CD14-positive monocyte (primary cell): ENCODE data around the gene KLHL3. TPM values are rescaled to one million over a fixed set of nuclear protein-coding genes. Genes with fewer than 3 reads are reported as not detected.

Source experiments
- DNase-seq, 3 donors: peaks; one replicate each; pipeline ENCODE4 v3.0.0-alpha.2; 2011 to 2022
- H2AFZ ChIP-seq: 2 replicates; pipeline ENCODE4 v1.6.0; 2012; ENCODE audit warnings: mild to moderate bottlenecking, low read depth, low read length, inconsistent platforms; ENCODE audit not compliant: insufficient read depth, poor library complexity, severe bottlenecking
- H3K27ac ChIP-seq, 2 donors: 1 replicate in 1 of 2; 2 replicates in 1 of 2; pipeline ENCODE4 v1.5.1; 2012 to 2013; ENCODE audit warnings: low read length in 2 of 2, control low read depth in 1 of 2, inconsistent platforms in 1 of 2, low read depth in 1 of 2, mild to moderate bottlenecking in 1 of 2
- H3K27me3 ChIP-seq, 2 donors: one replicate each; pipeline versions ENCODE4 v1.6.0 to v1.6.1; 2011 to 2013; ENCODE audit warnings: low read length in 2 of 2; ENCODE audit not compliant: control insufficient read depth in 2 of 2, insufficient read depth in 2 of 2
- H3K36me3 ChIP-seq, 2 donors: replicated peaks in 1 of 2; 1 replicate in 1 of 2; 2 replicates in 1 of 2; pipeline versions ENCODE4 v1.5.1 to v1.6.1; 2012 to 2013; ENCODE audit warnings: low read length in 2 of 2, control low read depth in 1 of 2, inconsistent platforms in 1 of 2, mild to moderate bottlenecking in 1 of 2; ENCODE audit not compliant: insufficient read depth in 2 of 2, control insufficient read depth in 1 of 2
- H3K4me1 ChIP-seq, 2 donors: 1 replicate in 1 of 2; 2 replicates in 1 of 2; pipeline versions ENCODE4 v1.5.1 to v1.6.1; 2012 to 2013; ENCODE audit warnings: low read length in 2 of 2, control low read depth in 1 of 2, inconsistent platforms in 1 of 2, mild to moderate bottlenecking in 1 of 2, moderate library complexity in 1 of 2; ENCODE audit not compliant: insufficient read depth in 2 of 2, control insufficient read depth in 1 of 2
- H3K4me2 ChIP-seq: replicated peaks from 2 replicates; pipeline ENCODE3; 2012; ENCODE audit warnings: low read length, moderate library complexity, mild to moderate bottlenecking; ENCODE audit not compliant: poor library complexity, severe bottlenecking; ENCODE audit errors: extremely low read depth
- H3K4me3 ChIP-seq, 3 experiments: fragments of 200-600 bp in 1 of 3; sonication (generic) in 1 of 3; replicated peaks in 1 of 3; 1 replicate in 2 of 3; 2 replicates in 1 of 3; pipeline ENCODE4 v1.5.1; 2011 to 2013; ENCODE audit warnings: low read length in 3 of 3, mild to moderate bottlenecking in 3 of 3, control low read depth in 2 of 3, low read depth in 2 of 3, inconsistent platforms in 1 of 3, moderate library complexity in 1 of 3
- H3K79me2 ChIP-seq: 2 replicates; pipeline ENCODE4 v1.6.0; 2012; ENCODE audit warnings: mild to moderate bottlenecking, control low read depth, inconsistent platforms, low read length, moderate library complexity; ENCODE audit not compliant: insufficient read depth
- H3K9ac ChIP-seq: 2 replicates; pipeline ENCODE4 v1.6.0; 2017; ENCODE audit warnings: low read length, mild to moderate bottlenecking; ENCODE audit not compliant: insufficient read depth, poor library complexity, severe bottlenecking
- H3K9me3 ChIP-seq, 2 donors: replicated peaks in 1 of 2; 1 replicate in 1 of 2; 2 replicates in 1 of 2; pipeline versions ENCODE4 v1.5.1 to v1.6.1; 2012 to 2013; ENCODE audit warnings: low read length in 2 of 2, control low read depth in 1 of 2; ENCODE audit not compliant: control insufficient read depth in 1 of 2, insufficient read depth in 1 of 2
- H4K20me1 ChIP-seq: 2 replicates; pipeline ENCODE4 v1.6.0; 2012; ENCODE audit warnings: mild to moderate bottlenecking, low read length, control low read depth, moderate library complexity; ENCODE audit not compliant: insufficient read depth
- H3K27ac Mint-ChIP-seq, 7 donors: one replicate each; pipeline ENCODE4 v1.8.0; 2020; ENCODE audit warnings: mild to moderate bottlenecking in 7 of 7, mixed read lengths in 7 of 7, moderate library complexity in 6 of 7, inconsistent platforms in 2 of 7
- H3K27me3 Mint-ChIP-seq, 3 donors: one replicate each; pipeline ENCODE4 v1.8.0; 2021 to 2022; ENCODE audit warnings: low read depth in 3 of 3, mild to moderate bottlenecking in 3 of 3, mixed read lengths in 3 of 3, moderate library complexity in 3 of 3, inconsistent platforms in 1 of 3
- H3K36me3 Mint-ChIP-seq, 2 donors: one replicate each; pipeline ENCODE4 v1.8.0; 2020; ENCODE audit warnings: mixed read lengths in 2 of 2, inconsistent platforms in 1 of 2, mild to moderate bottlenecking in 1 of 2
- H3K4me1 Mint-ChIP-seq: one replicate; pipeline ENCODE4 v1.8.0; 2020; ENCODE audit warnings: mild to moderate bottlenecking, mixed read lengths
- H3K4me3 Mint-ChIP-seq, 2 donors: one replicate each; pipeline ENCODE4 v1.8.0; 2020; ENCODE audit warnings: mild to moderate bottlenecking in 2 of 2, mixed read lengths in 2 of 2, moderate library complexity in 1 of 2
- H3K9me3 Mint-ChIP-seq, 7 donors: one replicate each; pipeline ENCODE4 v1.8.0; 2020 to 2022; ENCODE audit warnings: mixed read lengths in 7 of 7, mild to moderate bottlenecking in 6 of 7, moderate library complexity in 6 of 7, inconsistent platforms in 2 of 7
- WGBS: methylation state at CpG from one replicate; pipeline ENCODE4 v1.1.5; 2013; ENCODE audit warnings: missing lambda C conversion rate; ENCODE audit not compliant: insufficient coverage; 5-methylcytosine and 5-hydroxymethylcytosine counted together
- intact Hi-C, 2 donors: fragments of 100-400 bp; cut with micrococcal nuclease; formaldehyde crosslinking; loops; one replicate each; pipeline versions ENCODE4 v1.15.0 to v1.15.1; 2023
- polyA plus RNA-seq, 3 donors: library from polyadenylated mRNA; depleted of rRNA in 1 of 3; unstranded in 2 of 3; stranded (reverse) in 1 of 3; fragments of 300-500 nt in 2 of 3; fragments of >200 nt in 1 of 3; fragmentation: Illumina TruSeq in 2 of 3; gene quantifications; 1 replicate in 2 of 3; 2 replicates in 1 of 3; pipeline ENCODE4 v1.2.3, GENCODE V29; 2012 to 2021
- TF ChIP-seq, protein P1 (sequence below): fragments of 200-600 bp; IDR thresholded peaks from one replicate; pipeline ENCODE4 v1.8.0; 2022; ENCODE audit warnings: antibody characterized with exemption, mild to moderate bottlenecking

Gene KLHL3
- polyA plus RNA-seq, 3 donors: 0.71 TPM; not detected in 2

DNA sequence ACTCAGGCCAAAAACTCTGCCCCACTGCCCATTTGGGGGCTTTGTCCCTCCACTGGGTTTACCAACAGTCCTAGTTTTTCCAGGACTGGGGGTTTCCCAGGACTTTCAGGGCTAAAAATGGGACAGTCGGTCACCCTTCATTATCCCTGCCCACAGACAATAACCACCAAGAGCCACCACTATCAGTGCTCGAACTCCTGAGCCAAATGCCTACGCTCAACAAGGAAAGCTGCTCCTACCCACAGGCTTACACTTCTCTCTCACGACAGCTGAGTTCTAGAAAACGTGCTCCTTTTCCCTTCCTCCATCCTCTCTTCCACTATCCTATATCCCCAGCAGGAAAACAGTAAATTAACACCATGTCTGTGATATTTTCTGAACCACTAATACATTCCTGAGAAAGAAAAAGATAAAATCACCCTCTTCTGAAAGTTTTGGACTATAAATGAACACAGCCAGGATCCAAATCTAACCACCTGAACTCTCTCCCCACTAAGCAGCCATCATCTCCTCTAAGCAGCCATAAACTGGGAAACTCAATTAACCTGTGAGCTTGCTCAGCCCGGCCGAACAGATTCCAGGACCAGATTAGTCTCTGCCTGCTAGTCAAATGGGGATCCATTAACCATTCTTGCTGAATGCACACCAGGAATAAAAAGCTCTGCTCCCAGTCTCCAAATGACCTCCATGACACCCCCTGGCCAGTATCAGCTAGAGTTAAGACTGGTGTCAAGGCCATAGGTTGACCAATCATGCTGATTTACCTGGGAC is 41.8 kb downstream of the KLHL3 start:
- Mint-ChIP-seq H3K4me3 (no peak overlapping the region), H3K36me3 (no peaks in the 10 kb centered on the region), H3K9me3 (peaks cover 0 to 3% (median 0%) of the 10 kb centered on the region in 7 donors), H3K4me1 (peaks cover 13% of the 10 kb centered on the region), H3K27me3 (peaks cover 0 to 5% (median 4%) of the 10 kb centered on the region in 3 donors), H3K27ac (no peak overlapping the region)
- Histone ChIP-seq H3K27me3 (no peaks in the 10 kb centered on the region), H3K4me2 (no peak overlapping the region), H3K36me3 (no peaks in the 10 kb centered on the region), H4K20me1 (no peaks in the 10 kb centered on the region), H3K4me3 (no peak overlapping the region), H3K4me1 (peaks cover 0 to 6% of the 10 kb centered on the region in 2 donors), H3K9ac (no peak overlapping the region), H2AFZ (no peak overlapping the region), H3K9me3 (no peaks in the 10 kb centered on the region), H3K27ac (no peak overlapping the region), H3K79me2 (no peaks in the 10 kb centered on the region)
- TF ChIP-seq, protein P1, sequence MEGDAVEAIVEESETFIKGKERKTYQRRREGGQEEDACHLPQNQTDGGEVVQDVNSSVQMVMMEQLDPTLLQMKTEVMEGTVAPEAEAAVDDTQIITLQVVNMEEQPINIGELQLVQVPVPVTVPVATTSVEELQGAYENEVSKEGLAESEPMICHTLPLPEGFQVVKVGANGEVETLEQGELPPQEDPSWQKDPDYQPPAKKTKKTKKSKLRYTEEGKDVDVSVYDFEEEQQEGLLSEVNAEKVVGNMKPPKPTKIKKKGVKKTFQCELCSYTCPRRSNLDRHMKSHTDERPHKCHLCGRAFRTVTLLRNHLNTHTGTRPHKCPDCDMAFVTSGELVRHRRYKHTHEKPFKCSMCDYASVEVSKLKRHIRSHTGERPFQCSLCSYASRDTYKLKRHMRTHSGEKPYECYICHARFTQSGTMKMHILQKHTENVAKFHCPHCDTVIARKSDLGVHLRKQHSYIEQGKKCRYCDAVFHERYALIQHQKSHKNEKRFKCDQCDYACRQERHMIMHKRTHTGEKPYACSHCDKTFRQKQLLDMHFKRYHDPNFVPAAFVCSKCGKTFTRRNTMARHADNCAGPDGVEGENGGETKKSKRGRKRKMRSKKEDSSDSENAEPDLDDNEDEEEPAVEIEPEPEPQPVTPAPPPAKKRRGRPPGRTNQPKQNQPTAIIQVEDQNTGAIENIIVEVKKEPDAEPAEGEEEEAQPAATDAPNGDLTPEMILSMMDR: no peak
- DNase-seq: no peak
- intact Hi-C loops: no loop called here
- 98% methylated on average over 6 of the region's 7 CpGs for WGBS

DNA sequence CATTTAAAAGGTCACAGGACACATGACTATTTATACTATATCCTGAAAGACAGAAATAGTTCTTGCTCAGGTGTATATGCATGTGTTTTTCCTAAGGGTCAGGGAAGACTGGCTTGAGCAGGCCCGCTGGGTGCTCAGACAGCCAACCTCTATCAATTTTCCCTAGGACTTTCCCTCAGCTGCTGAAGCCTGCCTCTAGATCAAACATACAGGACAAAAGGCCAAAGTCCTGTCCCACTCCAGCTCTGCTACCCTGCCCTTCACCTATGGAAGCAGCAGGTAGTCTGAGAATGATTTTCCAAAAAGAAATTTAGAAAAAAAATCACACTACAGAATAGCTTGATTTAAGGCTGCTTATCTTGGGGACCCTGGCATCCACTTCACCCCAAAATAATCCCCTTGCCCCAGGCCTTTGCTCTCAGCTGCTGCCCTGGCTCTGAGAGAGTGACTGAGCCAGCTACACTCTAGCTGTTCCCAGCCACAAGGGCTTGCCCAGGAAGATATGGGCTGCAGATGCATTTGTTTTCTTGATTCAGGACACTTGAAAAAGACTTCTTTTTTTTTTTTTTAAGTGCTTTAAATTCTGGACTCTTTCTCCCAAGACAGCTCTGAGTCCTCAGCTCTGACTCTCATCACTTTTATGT is 42.5 kb downstream of the KLHL3 start:
- TF ChIP-seq, protein P1: no peak
- Histone ChIP-seq H3K27me3 (no peaks in the 10 kb centered on the region), H3K9ac (no peak overlapping the region), H3K4me1 (peaks cover 0 to 6% of the 10 kb centered on the region in 2 donors), H2AFZ (no peak overlapping the region), H3K79me2 (no peaks in the 10 kb centered on the region), H4K20me1 (no peaks in the 10 kb centered on the region), H3K4me2 (no peak overlapping the region), H3K27ac (no peak overlapping the region), H3K9me3 (no peaks in the 10 kb centered on the region), H3K36me3 (no peaks in the 10 kb centered on the region), H3K4me3 (no peak overlapping the region)
- peaks cover 13% of the 10 kb centered on the region for H3K4me1 Mint-ChIP-seq
- no peaks in the 10 kb centered on the region for H3K36me3 Mint-ChIP-seq
- H3K9me3 Mint-ChIP-seq: peaks cover 0 to 5% (median under 1%) of the 10 kb centered on the region in 7 donors
- intact Hi-C loops: no loop called here
- no peak overlapping the region for H3K4me3 Mint-ChIP-seq
- no peak for DNase-seq
- H3K27me3 Mint-ChIP-seq: peaks cover 0 to 5% (median 4%) of the 10 kb centered on the region in 3 donors
- H3K27ac Mint-ChIP-seq: no peak overlapping the region
- WGBS: no CpG with 5 or more reads among the region's 1 CpG
